Left lung (tissue), 14 donors: Measurements from ENCODE around the gene RTBDN. TPM values are rescaled to one million over a fixed set of nuclear protein-coding genes. Genes with fewer than 3 reads are reported as not detected.
A peak's percentile ranks its signal among the peaks of the same experiment; 100 is the strongest.

Experiments
- ATAC-seq: fragments of 200-7000 bp; cut with Tn5 transposase; one replicate; pipeline ENCODE4 v1.9.1; 2020; ENCODE audit warnings: moderate library complexity
- DNase-seq, 4 donors: peaks; one replicate each; pipeline ENCODE4 v3.0.0-alpha.2; 2013 to 2020
- H3K27ac ChIP-seq, 2 donors: fragments of 200-600 bp; sonication (generic) in 1 of 2; one replicate each; pipeline versions ENCODE4 v1.5.0 to v1.8.0; 2020 to 2021
- H3K27me3 ChIP-seq, 2 donors: fragments of 200-600 bp; sonication (generic) in 1 of 2; one replicate each; pipeline versions ENCODE4 v1.5.0 to v1.8.0; 2020 to 2021
- H3K36me3 ChIP-seq, 2 donors: fragments of 200-600 bp; sonication (generic) in 1 of 2; one replicate each; pipeline versions ENCODE4 v1.5.0 to v1.8.0; 2020 to 2021
- H3K4me1 ChIP-seq, 2 donors: fragments of 200-600 bp; one replicate each; pipeline ENCODE4 v1.8.0; 2021
- H3K4me3 ChIP-seq, 2 donors: fragments of 200-600 bp; sonication (generic) in 1 of 2; one replicate each; pipeline versions ENCODE4 v1.5.0 to v1.8.0; 2020 to 2021; ENCODE audit warnings: mild to moderate bottlenecking in 1 of 2
- H3K9me3 ChIP-seq, 2 donors: fragments of 200-600 bp; sonication (generic) in 1 of 2; one replicate each; pipeline versions ENCODE4 v1.5.0 to v1.8.0; 2020 to 2021
- CTCF ChIP-seq, 2 donors: fragments of 200-600 bp; sonication (generic) in 1 of 2; IDR thresholded peaks; one replicate each; pipeline versions ENCODE4 v1.5.0 to v1.8.0; 2021; ENCODE audit warnings: antibody characterized with exemption in 2 of 2
- intact Hi-C, 2 donors: fragments of 100-400 bp; cut with DNase I; formaldehyde crosslinking; loops; one replicate each; pipeline versions ENCODE4 v1.11.2 to v1.14.2; 2022
- long read RNA-seq, 12 donors: library from polyadenylated mRNA in 2 of 12; unstranded in 2 of 12; transcript quantifications; one replicate each; pipeline ENCODE4 v2.0.0 and lab custom pipeline, GENCODE V29; 2019 to 2026
- polyA plus RNA-seq, 6 donors: library from polyadenylated mRNA; unstranded; fragments of 120-200 nt; gene quantifications; one replicate each; pipeline ENCODE4 v1.2.1, GENCODE V29; 2013; ENCODE audit not compliant: insufficient read length in 6 of 6
- total RNA-seq, 2 donors: library from RNA; stranded (reverse); fragmentation: NEBNext Ultra II Directional; extraction: Animal tissue kit (Norgen Biotek cat#: 25700); gene quantifications; one replicate each; pipeline ENCODE4 v1.2.1, GENCODE V29; 2021
- donor health status: DM: no; HTN: yes; CAD: no.
- donor health status: DM: no; HTN: no; CAD: no.

RTBDN gene
- total RNA-seq, result not detected
- under 1 TPM in 3 of 6 donors, not detected in 3; 0.17 to 0.21 (median 0.20) TPM for polyA plus RNA-seq
- long read RNA-seq, donor 1, result 0 reads
- long read RNA-seq, donor 2, result 0 reads
- long read RNA-seq, donor 3, result 0 reads
- long read RNA-seq, donor 4, result 0 reads
- long read RNA-seq, donor 5, result 0 reads
- long read RNA-seq, donor 6, result 0 reads
- long read RNA-seq, donor 7, result 0 reads
- long read RNA-seq, donor 8, result 0 reads
- long read RNA-seq, donor 9, result 0 reads
- long read RNA-seq, donor 10, result 0 reads
- long read RNA-seq, donor 11, result 0 reads
- long read RNA-seq, donor 12, result 0 reads

- Histone ChIP-seq H3K4me3 (peak within 1 kb of the TSS; percentile 21 to 37), H3K27ac (no peak within 1 kb of the TSS), H3K9me3 (no peaks in the 10 kb centered on the region), H3K4me1 (peaks cover 4 to 33% of the 10 kb centered on the region in 2 donors), H3K36me3 (no peaks in the 10 kb centered on the region), H3K27me3 (peaks cover 77 to 100% of the 10 kb centered on the region in 2 donors)
- TF ChIP-seq CTCF (IDR thresholded peaks at IDR 0.05), result no peak
- DNase-seq, result no peak
- no peak for ATAC-seq
- intact Hi-C loops, result no loop called here
These were observed at the start of gene RTBDN for GRCh38 chr19:12834566-12834943. Gene RTBDN (minus strand): TSS chr19:12834579. CDS start chr19:12829979, 4,600 bp downstream.

- H3K27ac ChIP-seq, result peak overlapping the region in 1 of 2 donors; percentile 90
These were observed 48.2 kb upstream of the RTBDN start for GRCh38 chr19:12882589-12882988.

GRCh38 chr19:12881172-12881808 is 46.9 kb upstream of the RTBDN start, which contains the start of gene DNASE2:
Gene DNASE2 (minus strand): TSS chr19:12881449. CDS start chr19:12881375, 74 bp downstream.
- peak within 1 kb of the TSS; percentile 76 to 91 for H3K4me3 ChIP-seq
- H3K27ac ChIP-seq, result peak within 1 kb of the TSS; percentile 85 to 90
- peaks cover 0 to 53% of the 10 kb centered on the region in 2 donors for H3K4me1 ChIP-seq
- ATAC-seq (peak; percentile 89), DNase-seq (peak; percentile 91 to 98 (median 97))
- no peak for TF ChIP-seq CTCF (IDR thresholded peaks at IDR 0.05)
- peaks cover 3 to 7% of the 10 kb centered on the region in 2 donors for H3K9me3 ChIP-seq
- intact Hi-C loops, result loop anchor here in 1 of 2 donors (10.0 kb wide), 1 partner anchor 84 kb away; the partner anchor contains the start of gene DAND5
- H3K36me3 ChIP-seq, result peaks cover 0 to 28% of the 10 kb centered on the region in 2 donors
- H3K27me3 ChIP-seq, result peaks cover 0 to 24% of the 10 kb centered on the region in 2 donors

More at GRCh38 chr19:12882589-12882988, 48.2 kb upstream of the RTBDN start:
- ATAC-seq (no peak), DNase-seq (no peak)
- Histone ChIP-seq H3K9me3 (peaks cover 3 to 7% of the 10 kb centered on the region in 2 donors), H3K27me3 (peaks cover 0 to 32% of the 10 kb centered on the region in 2 donors), H3K4me1 (peaks cover 0 to 53% of the 10 kb centered on the region in 2 donors), H3K36me3 (peaks cover 0 to 15% of the 10 kb centered on the region in 2 donors), H3K4me3 (no peak overlapping the region)
- intact Hi-C loops, result loop anchor here in 1 of 2 donors (10.0 kb wide), 1 partner anchor 82 kb away; the partner anchor contains the start of gene DAND5
- no peak for TF ChIP-seq CTCF (IDR thresholded peaks at IDR 0.05)

- Histone ChIP-seq H3K27me3 (peaks cover 0 to 17% of the 10 kb centered on the region in 2 donors), H3K27ac (peak overlapping the region; percentile 85 to 90), H3K9me3 (peaks cover 3 to 7% of the 10 kb centered on the region in 2 donors), H3K4me1 (peaks cover 0 to 48% of the 10 kb centered on the region in 2 donors), H3K36me3 (peaks cover 0 to 34% of the 10 kb centered on the region in 2 donors), H3K4me3 (peak overlapping the region; percentile 76 to 91)
- no peak for TF ChIP-seq CTCF (IDR thresholded peaks at IDR 0.05)
- peak; percentile 31 for ATAC-seq
- DNase-seq, result peak in 3 of 4 donors; percentile 14 to 86 (median 25)
- intact Hi-C loops, result loop anchor here in 1 of 2 donors (10.0 kb wide), 1 partner anchor 84 kb away; the partner anchor contains the start of gene DAND5
These were observed 46.3 kb upstream of the RTBDN start for GRCh38 chr19:12880551-12881171.
